ENCODE measurements around the gene BCL3. TPM values are rescaled to one million over a fixed set of nuclear protein-coding genes. Genes with fewer than 3 reads are reported as not detected.
"Not testable (repeated sequence)": the region's sequence is repeated elsewhere in the genome, so short reads cannot be mapped to it uniquely, and the experiment has no call there.

The BCL3 gene
- total RNA-seq, 1 experiment from 2014 or later: 2.7 TPM

DNA sequence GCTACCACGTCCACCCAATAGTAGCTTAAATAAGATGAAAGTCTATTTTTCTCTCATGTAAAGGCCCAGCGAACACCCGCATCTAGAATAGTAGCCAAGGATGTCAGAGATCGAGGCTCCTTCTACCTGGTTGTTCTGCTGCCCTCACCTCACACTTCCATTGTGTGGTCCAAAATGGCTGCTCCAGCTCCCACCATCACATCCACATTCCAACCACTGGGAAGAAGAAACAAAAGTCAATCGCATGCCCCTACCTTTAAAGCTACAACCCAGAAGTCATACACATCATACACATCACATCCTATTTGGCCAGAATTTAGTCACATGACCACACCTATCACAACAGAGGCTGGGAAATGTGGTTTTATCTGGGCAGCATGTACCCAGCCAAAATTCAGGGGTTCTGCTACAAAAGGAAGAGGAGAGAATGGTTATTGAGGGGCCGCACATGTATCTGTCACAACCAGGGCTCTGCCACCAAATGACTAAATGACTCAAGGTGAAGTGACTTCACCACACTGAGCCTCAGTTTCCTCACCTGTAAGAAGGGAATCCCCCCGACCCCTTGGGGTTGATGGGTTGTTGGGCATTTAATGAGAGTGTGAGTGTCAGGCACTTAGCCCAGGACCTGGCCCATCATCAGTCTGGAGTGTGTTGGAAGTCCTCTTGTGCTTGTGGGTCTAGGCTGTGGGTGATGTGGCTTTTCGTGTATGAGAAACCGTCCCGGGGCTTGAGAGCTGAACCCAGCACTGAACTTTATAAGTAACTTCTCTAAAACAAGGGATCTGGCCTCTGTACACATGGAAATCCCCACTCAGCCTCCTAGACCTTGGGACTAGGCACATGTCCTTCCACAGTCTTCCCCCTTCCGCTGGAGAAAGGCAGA lies 19.0 kb downstream of the BCL3 start:
- no peak for DNase-seq (ENCODE audit: low read depth, low spot score)
- in situ Hi-C loops (cut with HindIII; ENCODE audit: low pct_unique_long_range_greater_than_20kb, low sequenced_read_pairs): no loop called here

DNA sequence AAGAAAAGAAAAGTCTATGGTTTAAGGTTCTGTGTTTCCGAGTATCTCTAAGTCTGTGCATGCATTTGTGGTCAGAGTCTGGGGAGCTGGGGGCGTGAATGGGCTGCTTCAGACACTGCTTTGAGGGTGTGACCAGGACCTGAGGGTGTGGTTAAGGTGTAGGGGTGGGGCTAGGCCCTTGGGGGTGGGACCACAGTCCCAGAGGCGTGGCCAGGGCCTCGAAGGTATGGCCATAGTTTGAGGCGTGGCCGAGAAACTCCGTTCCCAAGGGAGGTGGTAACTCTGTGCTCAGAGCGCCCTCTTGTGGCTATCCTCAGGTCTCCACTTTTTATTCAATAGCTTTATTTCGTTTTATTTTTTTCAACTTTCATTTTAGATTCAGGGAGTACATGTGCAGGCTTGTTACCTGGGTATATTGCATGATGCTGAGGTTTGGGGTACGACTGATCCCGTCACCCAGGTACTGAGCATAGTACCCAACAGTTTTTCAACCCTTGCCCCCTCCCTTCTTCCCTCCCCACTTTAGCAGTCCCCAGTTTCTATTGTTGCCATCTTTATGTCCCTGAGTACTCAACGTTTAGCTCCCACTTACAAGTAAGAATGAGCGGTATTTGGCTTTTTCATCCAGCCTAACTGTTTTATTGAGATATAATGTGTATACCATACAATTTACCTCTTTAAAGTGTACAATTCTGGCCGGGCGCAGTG lies 22.2 kb downstream of the BCL3 start:
- in situ Hi-C loops (cut with HindIII; ENCODE audit: low pct_unique_long_range_greater_than_20kb, low sequenced_read_pairs): no loop called here
- peak; percentile 94 for DNase-seq (ENCODE audit: low read depth, low spot score)

DNA sequence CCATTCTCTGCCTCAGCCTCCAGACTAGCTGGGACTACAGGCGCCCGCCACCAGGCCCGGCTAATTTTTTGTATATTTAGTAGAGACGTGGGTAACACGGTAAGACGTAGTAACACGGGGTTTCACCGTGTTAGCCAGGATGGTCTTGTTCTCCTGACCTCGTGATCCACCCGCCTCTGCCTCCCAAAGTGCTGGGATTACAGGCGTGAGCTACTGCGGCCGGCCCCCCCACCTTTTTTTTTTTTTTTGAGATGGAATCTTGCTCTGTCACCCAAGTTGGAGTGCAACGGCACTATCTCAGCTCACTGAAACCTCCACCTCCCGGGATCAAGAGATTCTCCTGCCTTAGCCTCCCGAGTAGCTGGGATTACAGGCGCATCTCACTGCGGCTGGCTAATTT lies 23.6 kb downstream of the BCL3 start:
- in situ Hi-C loops (cut with HindIII; ENCODE audit: low pct_unique_long_range_greater_than_20kb, low sequenced_read_pairs); DNase-seq (ENCODE audit: low read depth, low spot score): not testable (repeated sequence)

DNA sequence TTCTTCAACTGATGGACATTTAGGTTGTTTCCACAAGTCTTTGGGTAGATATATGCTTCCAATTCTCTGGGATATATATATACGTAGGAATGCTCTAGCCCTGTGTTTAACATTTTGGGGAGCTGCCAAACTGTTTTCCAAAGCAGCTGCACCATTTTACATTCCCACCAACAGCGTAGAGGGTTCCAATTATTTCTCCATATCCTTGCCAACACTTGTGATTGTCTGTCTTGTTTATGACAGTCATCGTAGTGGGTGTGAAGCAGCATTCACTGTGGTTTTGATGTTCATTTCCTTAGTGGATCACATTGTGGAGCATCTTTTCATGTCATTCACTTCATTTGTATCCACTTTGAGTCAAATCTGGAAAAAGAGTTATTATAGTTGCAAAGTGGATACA lies 24.5 kb downstream of the BCL3 start:
- in situ Hi-C loops (cut with HindIII; ENCODE audit: low pct_unique_long_range_greater_than_20kb, low sequenced_read_pairs): no loop called here
- DNase-seq (ENCODE audit: low read depth, low spot score): no peak

DNA sequence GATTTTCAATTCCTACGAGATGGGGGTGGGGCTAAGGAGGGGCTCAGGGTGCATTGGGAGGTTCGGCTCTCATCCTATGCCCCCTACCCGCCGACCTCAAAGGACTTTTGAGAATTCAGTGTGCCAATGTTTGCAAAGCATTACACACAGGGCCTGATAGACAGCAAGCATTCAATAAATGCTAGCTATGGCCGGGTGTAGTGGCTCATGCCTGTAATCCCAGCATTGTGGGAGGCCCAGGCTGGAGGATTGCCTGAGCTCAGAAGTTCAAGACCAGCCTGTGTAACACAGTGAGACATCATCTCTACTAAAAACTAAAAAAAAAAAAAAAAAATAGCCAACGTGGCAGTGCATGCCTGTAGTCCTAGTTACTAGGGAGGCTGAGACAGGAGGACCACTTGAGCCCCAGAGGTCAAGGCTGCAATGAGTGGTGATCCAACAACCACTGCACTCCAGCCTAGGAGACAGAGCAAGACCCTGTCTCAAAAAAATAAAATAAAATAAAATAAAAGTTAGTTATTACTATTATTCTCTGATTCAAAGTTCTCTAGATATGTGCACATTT lies 27.2 kb downstream of the BCL3 start:
- in situ Hi-C loops (cut with HindIII; ENCODE audit: low pct_unique_long_range_greater_than_20kb, low sequenced_read_pairs): no loop called here
- no peak for DNase-seq (ENCODE audit: low read depth, low spot score)

DNA sequence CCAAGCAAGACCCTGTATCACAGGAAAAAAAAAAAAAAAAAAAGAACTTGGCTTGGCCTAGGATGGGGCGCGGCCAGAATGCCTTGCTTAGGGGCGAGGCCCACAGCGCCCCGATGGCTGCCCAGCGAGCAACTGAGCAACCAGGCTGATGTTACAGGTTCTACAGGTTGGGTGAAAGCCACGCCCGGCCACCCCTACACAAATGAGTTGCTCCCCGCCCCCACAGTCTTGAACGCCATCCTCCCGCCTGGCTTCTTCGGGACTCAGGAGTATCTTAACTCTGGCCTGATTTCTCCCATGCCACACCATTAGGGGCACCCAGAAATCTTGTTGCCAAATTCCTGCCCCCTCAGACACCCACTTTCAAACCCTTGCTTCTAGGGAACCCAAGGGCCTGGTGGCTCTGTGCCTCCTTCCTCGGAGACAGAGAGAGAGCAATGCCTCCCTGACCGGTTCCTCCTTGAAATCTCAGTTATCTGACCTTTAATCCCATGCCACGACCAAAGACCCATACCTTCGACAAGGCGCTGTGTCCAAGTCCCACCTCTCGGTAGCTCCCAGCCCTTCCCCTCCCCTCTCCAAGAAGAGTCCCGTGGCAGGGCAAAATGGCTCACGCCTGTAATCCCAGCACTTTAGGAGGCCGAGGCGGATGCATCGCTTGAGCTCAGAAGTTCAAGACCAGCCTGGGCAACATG lies 28.0 kb downstream of the BCL3 start:
- in situ Hi-C loops (cut with HindIII; ENCODE audit: low pct_unique_long_range_greater_than_20kb, low sequenced_read_pairs): no loop called here
- DNase-seq (ENCODE audit: low read depth, low spot score): no peak

DNA sequence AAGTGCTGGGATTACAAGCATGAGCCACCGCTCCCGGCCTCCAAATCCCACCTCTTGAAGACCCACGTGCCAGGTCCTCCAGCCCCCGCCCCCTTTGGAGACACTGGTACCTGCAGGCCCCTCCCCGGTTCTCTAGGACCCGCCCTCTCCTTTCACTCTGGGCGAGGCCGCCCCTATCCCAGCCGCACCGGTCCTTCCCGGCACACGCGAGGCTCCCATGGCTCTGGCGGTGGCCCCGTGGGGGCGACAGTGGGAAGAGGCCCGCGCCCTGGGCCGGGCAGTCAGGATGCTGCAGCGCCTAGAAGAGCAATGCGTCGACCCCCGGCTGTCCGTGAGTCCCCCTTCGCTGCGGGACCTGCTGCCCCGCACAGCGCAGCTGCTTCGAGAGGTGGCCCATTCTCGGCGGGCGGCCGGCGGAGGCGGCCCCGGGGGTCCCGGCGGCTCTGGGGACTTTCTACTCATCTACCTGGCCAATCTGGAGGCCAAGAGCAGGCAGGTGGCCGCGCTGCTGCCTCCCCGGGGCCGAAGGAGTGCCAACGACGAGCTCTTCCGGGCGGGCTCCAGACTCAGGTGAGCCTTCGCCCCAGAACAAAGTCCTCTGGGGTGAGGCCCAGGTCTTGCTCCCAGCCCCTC lies 29.3 kb downstream of the BCL3 start, which contains the start of gene CBLC:
TSS of gene CBLC (plus strand) at position 176 of the 633 bp plus-strand sequence. CDS start at position 218, 42 bp downstream.
- DNase-seq (ENCODE audit: low read depth, low spot score): no peak
- in situ Hi-C loops (cut with HindIII; ENCODE audit: low pct_unique_long_range_greater_than_20kb, low sequenced_read_pairs): no loop called here

DNA sequence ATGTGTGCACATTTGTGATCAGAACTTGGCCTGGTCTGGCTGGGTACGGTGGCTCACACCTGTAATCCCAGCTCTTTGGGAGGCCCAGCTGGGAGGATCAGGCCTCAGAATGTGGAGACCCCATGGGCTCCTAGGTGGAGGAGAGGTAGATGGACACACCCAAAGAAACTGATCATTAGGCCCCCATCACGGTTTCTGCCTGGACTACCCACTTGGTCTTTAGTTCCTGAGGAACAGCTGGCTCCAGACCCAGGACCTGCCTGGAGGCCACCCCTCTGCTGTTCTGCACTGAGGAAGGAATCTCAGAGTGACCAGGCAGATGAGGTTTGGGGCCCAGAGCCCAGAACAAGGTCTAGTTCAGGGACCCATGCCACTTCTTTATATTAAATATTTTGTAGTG lies 30.6 kb downstream of the BCL3 start:
- in situ Hi-C loops (cut with HindIII; ENCODE audit: low pct_unique_long_range_greater_than_20kb, low sequenced_read_pairs): no loop called here
- no peak for DNase-seq (ENCODE audit: low read depth, low spot score)

DNA sequence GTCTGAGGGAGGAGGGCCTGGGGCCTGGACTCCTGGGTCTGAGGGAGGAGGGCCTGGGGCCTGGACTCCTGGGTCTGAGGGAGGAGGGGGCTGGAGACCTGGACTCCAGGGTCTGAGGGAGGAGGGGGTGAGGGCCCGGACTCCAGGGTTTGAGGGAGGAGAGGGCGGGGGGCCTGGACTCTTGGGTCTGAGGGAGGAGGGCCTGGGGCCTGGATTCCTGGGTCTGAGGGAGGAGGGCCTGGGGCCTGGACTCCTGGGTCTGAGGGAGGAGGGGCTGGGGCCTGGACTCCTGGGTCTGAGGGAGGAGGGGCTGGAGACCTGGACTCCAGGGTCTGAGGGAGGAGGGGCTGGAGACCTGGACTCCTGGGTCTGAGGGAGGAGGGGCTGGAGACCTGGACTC lies 33.2 kb downstream of the BCL3 start:
- DNase-seq (ENCODE audit: low read depth, low spot score); in situ Hi-C loops (cut with HindIII; ENCODE audit: low pct_unique_long_range_greater_than_20kb, low sequenced_read_pairs): not testable (repeated sequence)

DNA sequence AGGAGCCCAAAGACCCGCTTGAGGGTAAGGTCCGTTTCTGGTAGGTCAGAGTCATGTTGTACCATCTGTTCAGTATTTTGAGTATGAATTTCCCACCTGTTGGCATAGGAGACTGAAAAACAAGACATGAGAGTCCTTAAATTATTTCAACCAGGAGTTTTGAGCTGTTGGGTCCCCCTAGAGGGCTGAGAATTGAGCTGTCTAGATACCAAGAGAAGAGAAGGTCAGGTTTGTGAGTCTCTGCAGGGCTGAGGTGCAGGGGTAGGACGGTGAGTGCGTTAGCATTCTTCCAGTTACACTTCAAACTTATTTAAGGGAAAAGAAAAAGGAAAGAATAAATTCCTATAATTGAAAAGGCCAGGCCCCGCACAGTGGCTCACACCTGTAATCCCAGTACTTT lies 34.2 kb downstream of the BCL3 start:
- in situ Hi-C loops (cut with HindIII; ENCODE audit: low pct_unique_long_range_greater_than_20kb, low sequenced_read_pairs): no loop called here
- DNase-seq (ENCODE audit: low read depth, low spot score): peak; percentile 9

DNA sequence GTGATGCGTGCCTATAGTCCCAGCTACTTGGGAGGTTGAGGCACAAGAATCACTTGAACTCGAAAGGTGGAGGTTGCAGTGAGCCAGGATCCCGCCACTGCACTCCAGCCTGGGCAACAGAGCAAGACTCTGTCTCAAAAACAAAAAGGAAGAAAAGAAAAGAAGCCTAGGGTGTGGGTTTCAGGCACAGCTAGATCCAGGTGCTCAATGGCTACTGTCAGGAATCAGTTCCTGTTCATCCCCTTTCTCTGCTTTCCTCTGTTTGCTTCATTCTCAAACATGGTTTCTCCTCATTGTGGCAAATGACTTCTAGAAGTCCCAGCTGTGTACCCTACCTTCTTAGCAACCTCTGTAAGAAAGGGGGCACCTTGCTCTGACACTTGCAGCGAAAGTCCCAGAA lies 35.0 kb downstream of the BCL3 start:
- no peak for DNase-seq (ENCODE audit: low read depth, low spot score)
- in situ Hi-C loops (cut with HindIII; ENCODE audit: low pct_unique_long_range_greater_than_20kb, low sequenced_read_pairs): no loop called here

DNA sequence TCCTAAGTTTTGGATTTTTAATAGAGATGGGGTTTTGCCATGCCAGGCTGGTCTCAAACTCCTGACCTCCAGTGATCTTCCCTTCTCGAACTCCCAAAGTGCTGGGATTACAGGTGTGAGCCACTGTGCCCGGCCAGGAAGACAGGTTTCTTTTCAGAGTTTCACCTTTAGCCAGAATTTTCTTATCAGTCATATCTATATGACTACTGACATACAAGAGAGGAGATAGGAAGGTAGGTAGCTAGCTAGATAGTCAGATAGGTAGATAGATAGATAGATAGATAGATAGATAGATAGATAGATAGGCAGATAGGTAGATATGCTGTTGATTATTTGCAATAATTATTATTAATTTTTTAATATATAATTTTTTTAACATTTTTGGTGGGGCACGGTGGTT lies 36.8 kb downstream of the BCL3 start:
- DNase-seq (ENCODE audit: low read depth, low spot score): no peak
- in situ Hi-C loops (cut with HindIII; ENCODE audit: low pct_unique_long_range_greater_than_20kb, low sequenced_read_pairs): no loop called here

DNA sequence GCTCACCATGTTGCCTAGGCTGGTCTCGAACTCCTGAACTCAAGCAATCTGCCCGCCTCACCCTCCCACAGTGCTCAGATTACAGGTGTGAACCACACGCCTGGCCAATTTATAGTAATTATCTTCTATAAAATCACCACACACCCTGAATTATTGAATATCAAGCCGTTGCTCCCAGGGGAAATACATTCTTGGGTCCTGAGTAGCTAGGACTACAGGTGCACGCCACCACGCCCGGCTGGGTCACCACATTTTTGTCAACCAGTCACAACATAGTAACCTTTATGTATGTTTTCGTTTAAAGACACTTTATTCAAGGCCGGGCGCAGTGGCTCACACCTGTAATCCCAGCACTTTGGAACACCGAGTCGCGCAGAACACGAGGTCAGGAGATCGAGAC lies 37.5 kb downstream of the BCL3 start:
- DNase-seq (ENCODE audit: low read depth, low spot score): no peak
- in situ Hi-C loops (cut with HindIII; ENCODE audit: low pct_unique_long_range_greater_than_20kb, low sequenced_read_pairs): no loop called here

DNA sequence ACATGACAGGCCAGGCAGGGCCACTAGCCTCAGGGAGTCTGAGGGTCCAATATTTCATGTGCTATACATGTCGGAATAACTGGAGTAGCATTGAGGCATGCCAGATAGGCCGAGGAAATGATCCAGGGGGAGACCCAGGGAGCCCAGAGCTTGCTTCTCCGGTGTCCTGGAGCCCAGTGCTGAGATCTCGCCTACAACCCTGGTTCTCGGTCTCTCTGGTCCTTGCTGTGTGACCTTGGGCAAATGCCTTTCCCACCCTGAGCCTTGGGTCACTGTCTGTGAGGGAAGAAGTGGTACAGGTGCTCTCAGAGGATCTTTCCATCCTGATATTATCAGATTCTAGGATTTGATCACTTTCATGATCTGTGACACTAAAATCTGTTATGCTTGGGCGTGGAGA lies 40.5 kb downstream of the BCL3 start:
- no peak for DNase-seq (ENCODE audit: low read depth, low spot score)
- in situ Hi-C loops (cut with HindIII; ENCODE audit: low pct_unique_long_range_greater_than_20kb, low sequenced_read_pairs): no loop called here

DNA sequence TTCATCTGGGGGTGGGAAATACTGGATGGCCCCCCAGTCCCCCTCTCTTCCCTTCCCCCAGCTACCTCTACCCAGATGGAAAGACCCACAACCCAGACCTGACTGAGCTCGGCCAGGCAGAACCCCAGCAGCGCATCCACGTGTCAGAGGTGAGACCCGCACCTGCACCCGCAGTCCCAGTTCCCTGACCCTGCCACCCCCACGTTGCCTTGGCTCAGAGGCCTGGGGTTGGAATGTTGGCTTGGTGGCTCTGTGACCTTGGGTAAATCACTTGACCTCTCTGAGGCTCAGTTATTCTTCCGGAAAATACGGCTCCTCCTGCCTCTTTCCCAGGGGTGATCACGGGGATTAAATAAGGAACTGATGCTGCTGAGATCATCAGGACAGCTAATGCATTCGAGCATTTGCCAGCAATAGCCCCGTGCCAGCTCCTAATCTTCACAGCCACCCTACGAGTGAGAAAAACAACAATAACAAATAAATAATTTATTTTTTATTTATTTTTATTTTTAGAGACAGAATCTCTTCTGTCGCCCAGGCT lies 41.5 kb downstream of the BCL3 start:
- in situ Hi-C loops (cut with HindIII; ENCODE audit: low pct_unique_long_range_greater_than_20kb, low sequenced_read_pairs): no loop called here
- no peak for DNase-seq (ENCODE audit: low read depth, low spot score)

DNA sequence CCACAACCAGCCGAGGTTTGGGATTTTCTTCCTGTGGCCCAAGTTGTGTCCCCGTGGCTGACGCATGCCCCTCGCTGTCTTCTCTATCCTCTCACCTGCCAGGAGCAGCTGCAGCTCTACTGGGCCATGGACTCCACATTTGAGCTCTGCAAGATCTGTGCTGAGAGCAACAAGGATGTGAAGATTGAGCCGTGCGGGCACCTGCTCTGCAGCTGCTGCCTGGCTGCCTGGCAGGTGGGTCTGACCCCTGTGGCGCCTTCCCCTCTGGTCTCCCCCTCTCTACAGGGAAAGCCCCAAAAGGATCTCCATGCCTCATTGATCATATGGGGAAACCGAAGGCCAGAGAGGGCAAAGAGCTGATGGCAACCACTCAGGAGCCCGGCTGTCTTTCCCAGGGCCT lies 43.8 kb downstream of the BCL3 start:
- in situ Hi-C loops (cut with HindIII; ENCODE audit: low pct_unique_long_range_greater_than_20kb, low sequenced_read_pairs): no loop called here
- no peak for DNase-seq (ENCODE audit: low read depth, low spot score)

DNA sequence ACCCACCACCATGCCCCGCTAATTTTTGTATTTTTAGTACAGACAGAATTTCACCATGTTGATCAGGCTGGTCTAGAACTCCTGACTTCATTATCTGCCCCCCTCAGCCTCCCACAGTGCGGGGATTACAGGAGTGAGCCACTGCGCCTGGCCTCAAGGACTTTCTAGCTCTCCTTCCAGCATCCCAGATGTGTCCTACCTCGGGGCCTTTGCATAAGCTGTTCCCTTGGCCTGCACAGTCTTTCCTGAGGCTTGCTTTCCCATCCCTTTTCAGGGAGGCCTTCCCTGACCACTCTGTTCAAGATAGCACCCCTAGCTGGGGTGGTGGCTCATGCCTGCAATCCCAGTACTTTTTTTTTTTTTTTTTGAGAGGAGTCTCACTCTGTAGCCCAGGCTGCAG lies 46.1 kb downstream of the BCL3 start:
- no peak for DNase-seq (ENCODE audit: low read depth, low spot score)
- in situ Hi-C loops (cut with HindIII; ENCODE audit: low pct_unique_long_range_greater_than_20kb, low sequenced_read_pairs): no loop called here
